Measurements from ENCODE around the gene GRIK3.

The GRIK3 gene

DNA sequence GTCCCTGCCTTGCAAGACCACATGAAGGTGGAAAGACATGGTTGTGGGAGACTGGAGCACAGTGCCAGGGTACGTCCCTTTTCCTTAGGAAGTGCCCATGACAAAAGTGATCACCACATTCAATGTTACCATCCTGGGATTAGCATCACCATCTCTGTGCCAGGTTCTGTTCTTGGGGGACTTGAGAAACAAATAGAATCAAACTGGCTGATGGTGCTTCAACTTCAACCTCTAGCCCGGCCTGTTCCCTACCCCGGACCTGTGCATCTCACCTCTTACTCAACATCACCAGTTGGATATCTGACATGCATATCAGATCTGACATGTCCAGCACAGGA is 153.3 kb downstream of the GRIK3 start:
- TF ChIP-seq ZFX (IDR thresholded peaks at IDR 0.05) (no peak), CTCF (conservative IDR thresholded peaks at IDR 0.05) (no peak)
- no peak overlapping the region for H3K27ac ChIP-seq

DNA sequence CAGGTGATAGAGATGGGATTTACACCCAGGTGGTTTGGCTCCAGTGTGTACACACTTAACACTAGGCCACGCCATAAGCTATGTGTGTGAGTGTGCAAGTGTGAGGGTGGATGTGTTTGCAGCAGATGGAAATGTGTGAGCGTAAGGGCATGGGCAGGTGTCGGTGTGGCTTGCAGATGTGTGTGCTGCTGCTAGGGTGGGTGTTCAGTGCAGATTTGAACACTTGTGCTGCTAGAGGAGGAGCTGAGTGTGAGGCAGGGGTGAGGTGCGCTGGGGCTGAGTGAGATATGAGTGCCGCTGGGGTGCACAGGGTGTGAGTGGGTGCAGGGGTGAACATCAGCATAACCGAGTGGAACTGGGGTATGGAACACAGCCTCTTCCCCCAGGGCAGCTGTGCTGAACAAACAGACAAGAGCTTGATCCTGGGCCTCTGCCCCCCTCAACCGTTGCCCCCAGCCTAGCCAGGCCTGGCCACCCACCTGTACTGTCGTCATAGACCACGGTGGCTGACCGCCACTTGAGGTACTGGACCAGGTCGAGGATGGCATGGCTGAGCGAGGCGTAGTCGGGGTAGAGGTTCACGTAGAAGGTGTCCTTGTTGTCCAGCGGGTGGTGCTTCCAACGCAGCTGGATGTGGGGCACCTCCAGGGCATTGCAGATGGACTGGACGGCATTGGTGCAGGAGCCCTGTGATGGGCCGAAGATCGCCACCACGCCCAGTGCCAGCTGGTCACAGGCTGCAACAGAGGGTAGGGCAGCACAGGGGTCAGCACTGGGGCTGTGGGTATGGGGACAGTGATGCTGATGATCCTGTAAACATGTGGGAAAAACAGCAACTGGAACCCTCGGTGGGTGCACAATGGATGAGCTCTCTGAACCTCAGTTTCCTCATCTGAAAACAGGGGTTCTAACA is 153.9 kb downstream of the GRIK3 start:
- no peak overlapping the region for H3K27ac ChIP-seq
- no peak for TF ChIP-seq CTCF (conservative IDR thresholded peaks at IDR 0.05)
- no peak for TF ChIP-seq ZFX (IDR thresholded peaks at IDR 0.05)

GRCh38 chr1:36879613-36880012 is 154.7 kb downstream of the GRIK3 start:
- H3K27ac ChIP-seq = no peak overlapping the region

DNA sequence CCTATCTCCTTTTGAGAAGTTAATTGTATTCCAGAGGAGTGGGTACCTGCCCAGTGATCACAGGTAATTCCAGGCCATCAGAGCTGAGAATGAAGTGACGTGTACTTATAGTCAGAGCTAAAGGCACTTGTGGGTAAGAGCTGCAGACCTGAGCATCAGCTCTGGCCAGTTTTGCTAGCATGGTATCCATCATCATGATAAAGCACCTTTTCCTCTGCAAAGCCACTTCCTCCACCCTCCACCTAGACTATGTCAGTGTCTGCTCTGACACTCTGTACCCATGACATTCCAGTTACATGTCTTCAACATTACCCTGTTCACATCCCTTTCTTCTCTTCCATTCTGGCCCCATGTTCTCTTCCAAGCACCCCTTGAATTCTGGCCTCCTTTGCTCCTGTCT is 157.3 kb downstream of the GRIK3 start:
- TF ChIP-seq ZFX (IDR thresholded peaks at IDR 0.05) (no peak), CTCF (conservative IDR thresholded peaks at IDR 0.05) (no peak)

More at GRCh38 chr1:36879613-36880012, 154.7 kb downstream of the GRIK3 start:
- TF ChIP-seq ZFX (IDR thresholded peaks at IDR 0.05) = no peak
- no peak for TF ChIP-seq CTCF (conservative IDR thresholded peaks at IDR 0.05)

GRCh38 chr1:36874271-36875060 is 159.8 kb downstream of the GRIK3 start:
- no peak overlapping the region for H3K27ac ChIP-seq
- no peak for TF ChIP-seq ZFX (IDR thresholded peaks at IDR 0.05)
- no peak for TF ChIP-seq CTCF (conservative IDR thresholded peaks at IDR 0.05)

More for the DNA sequence above, 157.3 kb downstream of the GRIK3 start:
- no peak overlapping the region for H3K27ac ChIP-seq

DNA sequence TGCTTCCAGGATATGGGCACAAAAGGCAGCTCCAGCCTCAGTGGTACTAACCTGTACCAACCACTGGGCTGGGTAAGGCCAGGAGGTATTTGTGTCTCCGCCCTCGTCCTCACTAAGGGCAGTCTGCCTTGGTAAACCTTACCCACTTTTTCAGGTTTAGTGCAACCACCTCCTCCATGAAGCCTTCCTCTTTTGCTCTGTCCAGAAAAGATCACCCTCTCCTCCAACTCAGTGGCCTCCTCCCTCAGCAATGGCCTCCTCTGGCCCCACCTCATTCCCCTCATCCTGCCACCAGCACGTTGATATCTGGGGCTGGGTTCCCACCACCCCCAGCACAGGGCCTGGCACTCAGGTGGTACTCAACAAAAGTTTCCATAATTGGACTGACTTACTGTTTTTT is 161.5 kb downstream of the GRIK3 start:
- TF ChIP-seq ZFX (IDR thresholded peaks at IDR 0.05) = no peak
- no peak for TF ChIP-seq CTCF (conservative IDR thresholded peaks at IDR 0.05)
- H3K27ac ChIP-seq = no peak overlapping the region
